NCI-H82 treated with DMSO at 0.1 percent for 48 hours (cell line): ENCODE measurements around the gene IL22.
A peak's percentile ranks its signal among the peaks of the same experiment; 100 is the strongest.

Experiments used
- DNase-seq: peaks from one replicate; lab custom pipeline; 2025; ENCODE audit not compliant: unreplicated experiment; lab: John Stamatoyannopoulos, UW

The IL22 gene

DNA sequence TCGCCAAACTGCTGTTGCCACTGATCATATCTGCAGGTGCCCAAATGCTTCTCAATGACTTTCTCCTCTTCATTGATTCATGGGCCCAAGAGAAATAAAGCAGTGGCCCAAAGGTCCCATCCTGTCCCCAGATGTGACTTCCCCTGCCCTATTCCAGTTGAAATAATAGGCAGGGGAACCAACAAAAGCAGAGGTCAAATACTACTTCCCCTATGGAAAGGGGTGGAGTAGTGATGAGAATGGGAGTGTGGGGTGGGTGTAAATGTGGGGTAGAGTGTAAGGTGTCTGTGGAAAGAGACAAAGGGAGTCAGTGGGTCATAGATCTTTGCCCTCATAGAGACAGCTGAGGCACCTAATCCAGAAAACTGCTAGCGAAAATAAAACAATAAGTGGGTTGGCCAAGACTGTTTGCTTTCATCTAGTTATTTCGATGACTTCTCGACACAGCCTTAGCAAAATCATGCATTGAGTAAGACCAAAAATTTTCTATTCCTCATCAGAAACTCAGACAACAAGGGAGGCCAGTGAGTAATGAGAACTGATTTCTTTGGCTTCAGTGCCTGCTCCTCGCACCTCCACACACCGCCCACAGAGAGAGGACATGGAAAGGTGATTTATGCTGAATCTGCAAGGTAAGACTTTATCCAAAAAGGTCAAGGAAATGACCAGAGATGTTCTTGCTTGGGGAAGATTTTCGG is 10.9 kb upstream of the IL22 start:
- DNase-seq: no peak

DNA sequence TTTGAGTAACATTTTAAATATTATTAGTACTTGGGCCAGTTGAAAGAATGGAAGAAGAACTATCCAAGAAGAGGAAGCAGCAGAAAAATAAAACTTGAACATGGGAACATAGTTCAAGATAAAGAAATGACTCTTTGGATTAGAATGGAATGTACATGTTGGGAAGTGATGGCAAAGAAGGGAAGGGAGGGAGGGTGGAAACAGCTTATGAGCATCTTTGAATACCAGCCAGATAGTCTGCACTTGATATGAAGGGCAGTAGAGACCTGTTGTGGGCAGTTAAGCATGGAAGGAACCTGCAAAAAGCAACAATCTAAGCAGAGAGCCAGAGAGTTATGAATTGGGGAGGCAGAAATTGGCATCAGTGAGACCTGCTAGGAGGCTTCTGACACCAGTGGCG is 10.0 kb upstream of the IL22 start:
- DNase-seq: no peak

DNA sequence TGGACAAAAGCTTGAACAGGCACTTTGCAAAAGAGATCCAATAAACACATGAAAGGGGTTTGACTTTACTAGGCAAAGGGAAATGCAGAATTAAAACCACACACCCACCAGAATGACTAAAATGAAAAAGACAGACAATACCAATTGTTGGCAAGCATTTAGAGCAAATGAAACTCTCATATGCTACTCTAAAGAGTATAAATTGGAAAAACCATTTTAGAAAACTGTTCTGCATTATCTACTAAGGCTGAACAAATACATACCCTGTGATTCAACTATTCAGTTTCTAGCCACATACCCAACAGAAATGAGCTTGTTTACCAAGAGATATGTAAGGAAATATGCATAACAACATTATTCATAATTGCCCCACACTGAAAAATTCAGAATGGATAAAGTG is 8.5 kb upstream of the IL22 start:
- DNase-seq: no peak

DNA sequence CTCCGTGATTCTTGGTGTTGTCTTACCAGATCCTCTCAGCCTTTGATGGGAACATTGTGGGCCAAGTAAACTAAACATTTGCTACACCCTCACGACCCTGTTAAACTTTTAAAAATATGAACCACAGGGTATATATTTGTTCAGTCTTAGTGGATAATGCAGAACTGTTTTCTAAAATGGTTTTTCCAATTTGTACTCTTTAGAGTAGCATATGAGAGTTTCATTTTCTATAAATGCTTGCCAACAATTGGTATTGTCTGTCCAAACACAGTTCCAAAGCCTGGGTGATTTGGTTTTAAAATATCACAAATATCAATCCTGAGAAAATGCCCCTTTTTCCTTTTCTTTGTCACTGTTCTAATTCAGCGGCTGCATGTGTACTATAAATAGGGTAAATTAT is 6.7 kb upstream of the IL22 start:
- no peak for DNase-seq

DNA sequence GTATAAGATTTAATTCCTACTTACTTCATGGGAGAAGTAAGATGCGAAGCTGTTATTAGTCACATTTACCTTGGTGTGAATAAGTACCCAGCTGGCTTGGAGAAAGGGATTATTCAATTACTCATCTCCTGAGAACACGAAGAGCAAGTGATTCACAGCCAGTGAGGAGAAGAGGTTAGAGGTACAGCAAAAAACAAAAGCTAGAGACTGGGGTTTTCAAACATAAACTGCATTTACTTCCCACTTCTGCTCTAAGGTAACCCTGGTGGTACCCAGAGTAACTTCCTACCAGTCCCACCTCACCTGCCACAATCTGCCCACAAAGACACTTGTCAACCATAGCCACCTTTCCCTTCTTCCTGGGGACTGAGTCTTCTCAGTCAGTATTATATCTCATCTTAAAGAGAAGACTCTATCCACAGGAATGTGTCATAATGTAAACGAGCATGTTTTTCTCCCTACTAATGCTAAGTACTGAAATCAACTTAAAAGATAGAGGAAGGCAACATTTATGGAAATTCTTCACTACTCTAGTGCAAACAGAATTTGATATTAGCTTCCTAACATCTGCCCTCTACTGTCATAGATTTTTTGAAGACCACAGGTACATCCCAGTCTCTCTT is 6.0 kb upstream of the IL22 start:
- DNase-seq: no peak

DNA sequence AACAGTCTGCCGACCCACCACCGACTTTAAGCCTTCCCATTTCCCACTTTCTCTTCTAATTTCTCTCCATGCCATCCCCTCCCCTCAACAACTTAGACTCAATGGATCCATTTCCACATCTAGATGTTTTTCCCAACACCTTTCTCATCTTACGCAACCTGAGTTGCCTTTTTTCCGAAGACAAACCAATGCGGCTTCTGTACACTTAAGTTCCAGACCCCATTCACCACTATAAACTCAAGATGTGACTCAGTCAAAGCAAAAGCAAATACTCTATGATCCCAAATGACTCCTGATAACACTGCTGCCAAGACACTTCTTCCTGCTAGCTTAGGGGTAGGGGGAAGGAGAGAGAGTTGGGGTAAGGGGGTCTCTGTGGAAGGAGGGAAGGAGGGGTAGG is 1.3 kb downstream of the IL22 start:
- no peak for DNase-seq

DNA sequence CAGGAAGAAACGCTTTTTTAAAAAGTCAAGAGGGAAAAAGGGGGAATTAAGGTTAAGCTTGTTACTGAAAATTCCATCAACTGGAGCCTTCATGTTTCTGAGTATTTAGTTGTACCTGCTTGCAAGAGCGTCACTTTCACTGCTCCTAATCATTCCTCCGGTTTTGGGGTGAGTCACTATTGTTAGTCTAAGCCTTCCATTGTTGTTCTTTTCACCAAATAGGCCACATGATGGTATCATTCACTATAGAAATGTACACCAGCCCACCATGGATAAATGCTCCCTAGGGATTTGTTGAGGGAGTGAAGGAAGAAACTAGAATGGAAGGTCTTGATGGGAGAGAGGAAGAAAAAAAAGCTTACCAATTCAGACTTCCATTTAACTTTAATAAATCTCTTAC is 3.0 kb downstream of the IL22 start:
- no peak for DNase-seq

DNA sequence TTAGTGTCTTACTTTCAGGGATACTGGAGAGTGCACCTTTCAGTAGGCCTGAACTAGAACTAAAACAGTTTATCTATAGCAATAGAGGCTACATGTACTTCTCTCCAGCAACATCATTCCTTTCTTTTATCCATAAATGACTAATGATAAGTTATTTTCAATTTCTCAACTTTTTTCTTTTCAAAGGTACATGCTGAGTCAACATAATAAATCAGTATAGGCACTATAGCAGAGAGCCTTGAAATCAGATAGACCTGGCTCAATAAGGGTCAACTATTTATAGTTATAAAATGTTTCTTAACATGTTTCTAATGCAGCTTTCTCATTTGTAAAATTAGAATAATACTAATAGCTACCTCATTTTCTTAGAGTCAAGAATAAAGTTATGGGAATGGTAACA is 5.6 kb downstream of the IL22 start:
- DNase-seq: no peak

DNA sequence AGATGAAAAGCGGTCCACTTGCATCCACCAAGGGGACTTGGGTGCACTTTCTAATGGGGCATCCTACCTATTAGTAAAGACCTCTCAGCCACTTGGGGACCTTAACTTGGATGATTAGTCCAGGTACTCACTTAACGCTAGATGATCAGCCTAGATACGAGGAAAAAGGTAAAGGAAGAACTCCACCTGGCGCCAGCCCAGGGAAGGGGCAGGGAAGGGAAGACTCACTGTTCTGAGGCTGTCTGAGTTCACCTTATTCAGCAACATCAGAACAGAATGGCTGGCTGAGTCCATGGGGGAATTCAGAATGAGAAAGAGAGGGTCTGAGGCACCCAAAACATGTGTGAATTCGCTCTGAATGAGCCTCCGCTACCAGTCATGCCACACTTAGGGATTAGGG is 7.1 kb downstream of the IL22 start:
- DNase-seq: no peak

DNA sequence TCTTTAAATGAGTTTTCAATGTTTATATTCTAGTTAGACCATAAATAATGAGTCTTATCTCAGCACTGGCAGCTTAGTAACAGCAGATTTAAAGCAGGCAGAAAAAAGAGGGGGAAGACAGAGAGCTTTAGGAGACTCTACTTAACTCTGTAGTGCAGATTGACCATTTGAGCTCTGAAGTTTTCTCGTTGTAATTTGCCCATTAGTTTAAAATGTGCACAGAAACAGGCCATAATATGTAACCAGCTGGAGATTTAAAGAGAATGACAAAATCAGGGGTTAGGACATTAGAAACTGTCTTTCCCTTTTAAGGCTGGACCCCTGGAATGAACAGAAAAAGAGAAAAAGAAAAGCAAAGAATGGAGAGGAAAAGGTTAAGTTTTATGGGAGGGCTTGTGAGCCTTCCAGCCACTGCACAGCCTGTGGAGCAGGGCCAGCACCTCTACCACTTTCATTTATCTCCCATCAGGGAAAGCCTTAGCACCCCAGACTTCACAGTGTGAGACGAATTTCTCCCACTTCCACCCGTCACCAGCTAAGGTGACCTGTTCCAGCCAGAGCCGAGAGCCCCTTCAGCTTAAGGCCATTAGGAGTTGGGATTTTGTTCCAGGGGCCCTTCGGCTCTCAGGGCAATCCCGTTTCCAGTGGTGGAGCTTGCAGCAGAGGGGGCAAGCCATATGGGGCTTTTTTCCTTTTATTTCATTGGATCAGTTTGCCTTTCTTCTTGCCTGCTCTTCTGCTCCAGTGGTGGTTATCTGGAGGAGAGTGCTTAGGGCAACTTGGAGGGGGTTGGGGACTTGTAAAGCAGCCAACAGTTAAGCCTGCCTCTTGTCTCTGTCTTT is 8.0 kb downstream of the IL22 start:
- peak; percentile 68 for DNase-seq

DNA sequence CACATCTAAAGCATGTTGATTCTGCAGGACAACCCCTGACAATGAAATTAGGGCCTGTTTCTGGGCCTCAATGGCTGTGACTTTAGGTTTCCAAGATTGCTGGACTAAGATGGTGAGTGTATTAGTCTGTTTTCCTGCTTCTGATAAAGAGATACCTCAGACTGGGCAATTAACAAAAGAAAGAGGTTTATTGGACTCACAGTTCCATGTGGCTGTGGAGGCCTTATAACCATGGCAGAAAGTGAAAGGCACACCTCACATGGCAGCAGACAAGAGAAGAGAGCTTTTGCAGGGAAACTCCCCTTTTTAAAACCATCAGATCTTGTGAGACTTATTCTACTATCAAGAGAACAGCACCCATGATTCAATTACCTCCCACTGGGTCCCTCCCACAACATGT is 10.6 kb downstream of the IL22 start:
- no peak for DNase-seq

DNA sequence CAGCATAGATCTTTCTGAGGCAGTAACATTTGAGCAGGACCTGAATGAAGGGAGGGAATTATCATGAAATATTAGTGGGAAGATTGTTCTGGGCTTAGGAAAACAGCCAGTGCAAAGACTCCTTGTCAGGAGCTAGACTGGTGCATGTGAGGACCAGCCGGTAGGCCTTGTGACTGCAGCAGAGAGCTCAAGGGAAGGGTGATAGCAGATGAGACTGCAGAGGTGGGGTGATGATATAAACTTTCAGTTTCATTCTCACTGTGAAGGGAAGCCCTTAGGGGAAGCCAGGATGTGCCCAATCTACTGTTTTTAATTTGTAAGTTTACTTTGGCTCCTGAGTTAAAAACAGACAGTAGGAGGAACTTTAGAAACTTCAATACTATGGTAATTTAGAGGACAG is 12.4 kb downstream of the IL22 start:
- DNase-seq: no peak

DNA sequence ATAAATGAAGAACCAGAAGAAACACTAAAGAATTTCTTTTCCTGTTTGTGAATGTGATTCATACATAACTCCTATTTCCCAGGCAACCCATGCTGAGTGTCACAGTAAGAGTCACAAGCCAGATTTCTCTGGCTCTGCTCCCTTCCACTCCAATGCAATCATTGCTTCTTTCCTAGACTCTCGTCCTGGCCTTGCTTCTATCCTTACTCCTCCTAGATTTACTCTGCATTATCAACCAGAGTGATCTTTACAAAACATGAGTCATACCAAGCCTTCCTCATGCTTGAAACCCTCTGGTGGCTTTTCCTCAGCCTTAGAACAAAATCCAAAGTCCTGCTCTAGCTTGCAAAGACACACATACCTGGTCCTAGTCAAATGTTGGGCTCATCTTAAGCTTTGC is 13.3 kb downstream of the IL22 start:
- DNase-seq: no peak

DNA sequence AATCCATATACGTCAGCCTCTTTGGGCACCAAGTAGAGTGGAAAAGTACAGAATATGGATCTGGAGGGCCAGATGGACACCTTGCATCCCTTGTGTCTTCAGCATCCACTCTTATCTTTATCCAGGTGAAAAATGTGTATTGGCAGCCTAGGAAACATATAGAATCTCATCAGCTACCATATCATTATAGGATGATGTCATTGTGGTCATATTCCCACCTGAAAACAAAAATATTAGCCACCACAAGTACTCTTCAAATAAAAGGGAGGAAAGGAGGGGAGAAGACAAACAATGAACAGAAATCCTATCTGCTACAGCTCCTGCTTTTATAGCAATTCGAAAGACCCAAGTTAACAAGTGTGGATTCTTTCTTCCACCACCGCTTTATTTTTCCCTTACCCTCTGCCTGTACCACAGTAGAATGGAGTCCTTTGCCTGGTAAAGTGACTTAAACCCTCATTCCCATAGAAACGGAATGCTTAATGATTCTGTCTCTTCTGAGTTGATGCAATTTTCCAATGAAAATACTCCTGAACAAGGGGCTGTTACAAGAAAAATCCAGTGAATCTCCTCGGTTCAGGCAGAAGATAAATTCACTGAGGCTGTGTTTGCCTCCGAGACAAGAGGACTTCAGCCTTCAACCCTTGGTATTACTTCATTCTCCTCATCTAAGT is 14.0 kb downstream of the IL22 start:
- DNase-seq: no peak

DNA sequence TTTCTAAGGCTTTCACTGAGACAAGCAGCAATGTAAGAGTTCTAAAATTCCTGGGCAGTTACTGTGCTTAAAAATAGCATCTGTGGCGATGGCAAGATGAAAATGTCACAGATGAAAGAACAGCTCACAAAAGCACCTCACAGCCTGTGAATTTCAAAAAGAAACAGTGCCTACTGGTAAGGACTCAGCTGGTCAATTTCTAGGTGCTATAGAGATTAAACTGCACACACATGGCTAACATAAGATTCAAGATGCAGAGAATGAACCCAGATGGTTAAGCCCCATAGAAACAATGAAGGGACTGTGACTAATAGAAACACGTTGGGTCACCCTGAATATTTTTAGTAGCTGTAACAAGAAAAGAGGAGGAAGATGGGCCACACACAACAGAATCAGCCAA is 15.8 kb downstream of the IL22 start:
- DNase-seq: no peak

DNA sequence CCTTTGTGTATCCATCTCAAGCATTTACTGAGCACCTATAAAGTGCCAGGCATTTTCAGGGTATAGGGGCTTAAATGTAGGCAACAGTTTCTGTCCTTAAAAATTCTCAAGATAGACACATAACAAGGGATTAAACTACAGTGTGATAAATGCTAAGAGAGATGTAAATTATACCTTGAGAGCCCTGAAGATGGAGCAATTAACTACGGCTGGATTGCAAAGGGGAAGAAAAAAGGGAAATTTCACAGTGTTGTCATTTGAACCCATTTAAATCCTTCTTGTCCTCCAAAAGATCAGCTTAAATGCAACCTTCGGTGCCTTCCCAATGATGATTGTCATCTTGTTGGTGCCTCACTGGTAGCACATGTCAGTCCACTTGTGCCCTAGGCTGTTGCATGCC is 16.3 kb downstream of the IL22 start:
- no peak for DNase-seq

DNA sequence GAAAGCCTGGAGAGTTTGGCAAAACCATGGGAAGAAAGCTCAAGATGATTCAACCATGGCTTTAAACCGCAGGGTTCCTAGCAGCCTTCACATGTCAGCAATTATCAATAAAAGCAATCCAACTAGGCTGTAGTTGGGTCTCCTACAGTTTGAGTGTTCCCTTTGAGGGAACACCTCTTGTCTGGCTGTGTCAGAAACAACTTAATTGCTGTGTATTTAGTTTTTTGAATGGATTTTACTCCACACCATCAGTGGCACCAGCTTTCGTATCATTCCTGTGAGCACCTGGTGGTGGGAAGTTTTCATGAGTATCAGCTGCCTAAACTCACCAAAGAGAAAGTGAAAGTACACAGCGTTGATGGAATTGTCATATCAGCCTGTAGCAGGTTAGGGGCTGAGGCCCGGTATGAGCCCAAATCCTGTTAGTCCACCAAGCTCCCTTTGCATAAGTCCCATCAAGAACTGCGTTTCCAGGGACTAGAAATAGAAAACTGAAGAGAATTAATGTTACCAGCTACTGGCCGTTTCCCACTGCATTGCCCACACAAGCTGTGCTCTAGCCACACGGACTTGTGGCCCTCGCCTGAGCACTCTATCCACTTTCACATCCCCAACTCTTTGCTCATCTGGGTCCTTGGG is 16.9 kb downstream of the IL22 start:
- DNase-seq: no peak

DNA sequence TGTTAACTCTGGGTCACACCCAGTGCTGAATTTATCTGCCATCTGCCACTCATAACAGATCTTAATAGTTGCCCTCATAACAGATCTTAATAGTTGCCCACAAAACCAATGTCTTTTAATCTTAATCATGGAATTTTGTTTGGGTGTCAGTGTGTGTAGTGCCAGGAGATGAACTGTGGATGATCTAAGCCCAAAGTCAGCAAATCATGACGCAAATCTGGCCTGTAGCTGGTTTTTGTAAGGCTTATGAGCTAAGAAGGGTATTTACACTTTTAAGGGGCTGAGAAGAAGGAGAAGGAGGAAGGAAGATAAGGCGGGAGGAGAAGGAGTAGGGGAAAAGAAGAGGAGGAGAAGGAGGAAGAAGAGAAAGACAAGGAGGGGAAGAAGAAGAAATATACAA is 17.8 kb downstream of the IL22 start:
- no peak for DNase-seq

DNA sequence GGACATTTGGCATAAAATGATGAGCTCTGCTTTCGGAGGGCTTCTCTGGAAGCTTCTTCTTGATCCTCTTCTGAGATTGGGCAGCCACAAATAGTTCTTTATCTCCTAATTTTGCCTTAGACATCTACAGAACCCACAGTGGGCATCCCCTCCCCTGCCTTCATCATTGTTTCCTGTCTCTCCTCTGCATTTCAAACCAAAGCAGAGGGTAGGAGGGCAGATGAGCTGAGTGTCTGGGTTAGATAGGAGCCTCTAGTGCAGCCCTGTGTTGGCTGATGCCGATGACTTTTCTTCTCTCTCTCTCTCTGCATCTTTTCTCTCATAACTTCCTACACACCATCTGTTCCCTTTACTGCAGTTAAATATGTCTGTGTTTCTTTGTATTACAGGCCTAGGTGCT is 19.3 kb downstream of the IL22 start:
- no peak for DNase-seq

DNA sequence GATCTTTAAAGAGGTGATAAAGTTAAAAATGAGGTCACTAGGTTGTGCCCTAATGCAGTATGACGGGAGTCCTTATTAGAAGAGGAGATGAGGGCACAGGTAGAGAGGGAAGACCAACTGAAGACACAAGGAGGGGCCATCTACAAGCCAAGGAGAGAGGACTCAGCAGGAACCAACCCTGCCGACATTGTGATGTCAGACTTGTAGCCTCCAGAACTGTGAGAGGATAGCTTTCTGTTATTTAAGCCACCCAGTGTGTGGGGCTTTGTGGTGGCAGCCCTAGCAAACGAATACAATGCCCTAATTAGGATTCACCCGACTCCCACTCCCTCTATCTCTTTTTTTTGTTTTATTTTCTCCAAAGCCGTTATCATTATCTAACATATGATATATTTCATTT is 19.9 kb downstream of the IL22 start:
- DNase-seq: no peak

DNA sequence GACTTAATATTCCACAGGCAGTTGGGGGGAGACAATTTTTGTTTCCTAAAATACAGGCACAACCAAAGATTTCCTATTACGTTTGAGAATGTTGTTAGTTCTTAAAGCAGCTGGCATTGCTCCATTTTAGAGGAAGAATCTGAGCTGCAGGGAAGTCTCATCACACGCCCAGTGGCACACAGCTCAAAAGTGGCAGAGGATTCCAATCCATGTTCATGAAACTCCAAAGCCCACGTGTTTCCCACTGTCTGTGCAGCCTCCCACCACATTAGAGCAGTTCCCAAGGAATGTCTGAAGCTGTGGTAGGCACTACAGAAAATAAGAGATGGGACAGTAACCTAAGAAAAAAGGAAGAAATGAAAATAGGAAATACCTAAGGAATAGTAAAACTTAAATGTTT is 21.7 kb downstream of the IL22 start:
- no peak for DNase-seq
